ENCODE measurements around the gene LACRT. TPM values are rescaled to one million over a fixed set of nuclear protein-coding genes. Genes with fewer than 3 reads are reported as not detected.

LACRT gene
- total and polyA plus RNA-seq, 2 of the 13 experiments (the other 11 are each of a cell fraction or from before 2014, with no cell fraction given), result not detected

- TF ChIP-seq, protein P1, sequence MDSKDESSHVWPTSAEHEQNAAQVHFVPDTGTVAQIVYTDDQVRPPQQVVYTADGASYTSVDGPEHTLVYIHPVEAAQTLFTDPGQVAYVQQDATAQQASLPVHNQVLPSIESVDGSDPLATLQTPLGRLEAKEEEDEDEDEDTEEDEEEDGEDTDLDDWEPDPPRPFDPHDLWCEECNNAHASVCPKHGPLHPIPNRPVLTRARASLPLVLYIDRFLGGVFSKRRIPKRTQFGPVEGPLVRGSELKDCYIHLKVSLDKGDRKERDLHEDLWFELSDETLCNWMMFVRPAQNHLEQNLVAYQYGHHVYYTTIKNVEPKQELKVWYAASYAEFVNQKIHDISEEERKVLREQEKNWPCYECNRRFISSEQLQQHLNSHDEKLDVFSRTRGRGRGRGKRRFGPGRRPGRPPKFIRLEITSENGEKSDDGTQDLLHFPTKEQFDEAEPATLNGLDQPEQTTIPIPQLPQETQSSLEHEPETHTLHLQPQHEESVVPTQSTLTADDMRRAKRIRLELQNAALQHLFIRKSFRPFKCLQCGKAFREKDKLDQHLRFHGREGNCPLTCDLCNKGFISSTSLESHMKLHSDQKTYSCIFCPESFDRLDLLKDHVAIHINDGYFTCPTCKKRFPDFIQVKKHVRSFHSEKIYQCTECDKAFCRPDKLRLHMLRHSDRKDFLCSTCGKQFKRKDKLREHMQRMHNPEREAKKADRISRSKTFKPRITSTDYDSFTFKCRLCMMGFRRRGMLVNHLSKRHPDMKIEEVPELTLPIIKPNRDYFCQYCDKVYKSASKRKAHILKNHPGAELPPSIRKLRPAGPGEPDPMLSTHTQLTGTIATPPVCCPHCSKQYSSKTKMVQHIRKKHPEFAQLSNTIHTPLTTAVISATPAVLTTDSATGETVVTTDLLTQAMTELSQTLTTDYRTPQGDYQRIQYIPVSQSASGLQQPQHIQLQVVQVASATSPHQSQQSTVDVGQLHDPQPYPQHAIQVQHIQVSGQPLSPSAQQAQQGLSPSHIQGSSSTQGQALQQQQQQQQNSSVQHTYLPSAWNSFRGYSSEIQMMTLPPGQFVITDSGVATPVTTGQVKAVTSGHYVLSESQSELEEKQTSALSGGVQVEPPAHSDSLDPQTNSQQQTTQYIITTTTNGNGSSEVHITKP (CRISPR knock-in tag; IDR thresholded peaks at IDR 0.05; ENCODE audit: low read depth), result no peak
- TF ChIP-seq ONECUT2 (CRISPR knock-in tag; IDR thresholded peaks at IDR 0.05) (no peak), PITX1 (CRISPR knock-in tag; IDR thresholded peaks at IDR 0.05) (no peak), ZNF790 (CRISPR knock-in tag; IDR thresholded peaks at IDR 0.05; ENCODE audit: borderline replicate concordance) (no peak), KDM2A (CRISPR knock-in tag; IDR thresholded peaks at IDR 0.05; ENCODE audit: borderline replicate concordance, low read depth) (no peak), RORA (CRISPR knock-in tag; IDR thresholded peaks at IDR 0.05) (no peak), HNRNPUL1 (IDR thresholded peaks at IDR 0.05; ENCODE audit: low read depth, low read length) (no peak), ATF4 (CRISPR knock-in tag; IDR thresholded peaks at IDR 0.05) (no peak), ZNF891 (CRISPR knock-in tag; IDR thresholded peaks at IDR 0.05) (no peak), ZBTB42 (CRISPR knock-in tag; IDR thresholded peaks at IDR 0.05) (no peak), ZNF34 (CRISPR knock-in tag; IDR thresholded peaks at IDR 0.05; ENCODE audit: borderline replicate concordance) (no peak)
Measured at GRCh38 chr12:54589964-54590363, 44.7 kb downstream of the LACRT start (continued).
